Measurements from ENCODE around the gene ZNF236. TPM values are rescaled to one million over a fixed set of nuclear protein-coding genes. Genes with fewer than 3 reads are reported as not detected.
A peak's percentile ranks its signal among the peaks of the same experiment; 100 is the strongest.

ZNF236 gene
- total RNA-seq, 1 donor from 2014 or later: 13.3 TPM

DNA sequence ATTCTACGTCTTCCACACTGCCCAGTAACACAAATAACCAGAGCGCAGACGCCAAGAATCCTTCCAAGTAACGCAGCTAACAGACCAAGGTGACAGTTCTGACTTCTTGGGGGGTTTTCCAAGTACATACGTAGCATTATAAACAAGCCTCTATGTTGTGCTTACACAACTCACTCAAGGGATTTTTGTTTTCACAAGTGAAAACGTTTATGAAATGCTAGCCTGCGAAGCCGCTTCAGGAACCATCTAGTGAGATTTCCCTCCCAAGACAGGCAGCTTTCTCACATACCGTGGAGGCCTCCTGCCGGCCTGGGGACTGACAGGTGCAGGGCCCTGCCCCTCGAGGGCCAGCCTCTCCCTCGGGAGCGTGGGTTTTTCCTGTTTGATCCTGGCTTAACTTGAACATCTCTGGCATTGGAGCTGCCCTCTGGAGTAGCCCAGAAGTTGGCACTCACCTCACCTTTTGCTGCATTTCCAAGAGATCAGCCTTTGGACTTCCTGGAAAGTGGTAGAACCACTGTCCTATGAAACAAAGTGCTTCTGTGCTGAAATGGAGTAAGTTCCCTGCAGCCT, 159.1 kb downstream of the ZNF236 start:
- Mint-ChIP-seq H3K27ac (ENCODE audit: unreplicated experiment) (no peak overlapping the region), H3K27me3 (ENCODE audit: low read depth, unreplicated experiment) (peaks cover 6% of the 10 kb centered on the region), H3K4me1 (ENCODE audit: low read depth, unreplicated experiment) (peaks cover 2% of the 10 kb centered on the region), H3K36me3 (ENCODE audit: low read depth, unreplicated experiment) (peaks cover 14% of the 10 kb centered on the region), H3K9me3 (ENCODE audit: unreplicated experiment) (no peaks in the 10 kb centered on the region), H3K4me3 (ENCODE audit: unreplicated experiment) (no peak overlapping the region)
- H3K27me3 ChIP-seq (ENCODE audit: insufficient read depth, low read length): peaks cover under 1% of the 10 kb centered on the region
- H3K4me2 ChIP-seq (ENCODE audit: low read length): no peak overlapping the region
- no peak for FAIRE-seq
- H3K36me3 ChIP-seq (ENCODE audit: insufficient read depth, low read length): no peaks in the 10 kb centered on the region
- H3K27ac ChIP-seq (ENCODE audit: low read depth, low read length): no peak overlapping the region
- H2AFZ ChIP-seq (ENCODE audit: low read depth, low read length): no peak overlapping the region
- H3K9me3 ChIP-seq (ENCODE audit: insufficient read depth, low read depth, low read length): no peaks in the 10 kb centered on the region
- no peak for DNase-seq (ENCODE audit: low read depth)
- H3K79me2 ChIP-seq (ENCODE audit: insufficient read depth, low read length): no peaks in the 10 kb centered on the region
- no peaks in the 10 kb centered on the region for H4K20me1 ChIP-seq (ENCODE audit: insufficient read depth, low read length)
- no peak overlapping the region for H3K4me3 ChIP-seq (ENCODE audit: insufficient read depth, low read depth, low read length)
- H3K9ac ChIP-seq (ENCODE audit: low read length): no peak overlapping the region
- H3K4me1 ChIP-seq (ENCODE audit: insufficient read depth, low read length): no peaks in the 10 kb centered on the region
- TF ChIP-seq, protein P1, sequence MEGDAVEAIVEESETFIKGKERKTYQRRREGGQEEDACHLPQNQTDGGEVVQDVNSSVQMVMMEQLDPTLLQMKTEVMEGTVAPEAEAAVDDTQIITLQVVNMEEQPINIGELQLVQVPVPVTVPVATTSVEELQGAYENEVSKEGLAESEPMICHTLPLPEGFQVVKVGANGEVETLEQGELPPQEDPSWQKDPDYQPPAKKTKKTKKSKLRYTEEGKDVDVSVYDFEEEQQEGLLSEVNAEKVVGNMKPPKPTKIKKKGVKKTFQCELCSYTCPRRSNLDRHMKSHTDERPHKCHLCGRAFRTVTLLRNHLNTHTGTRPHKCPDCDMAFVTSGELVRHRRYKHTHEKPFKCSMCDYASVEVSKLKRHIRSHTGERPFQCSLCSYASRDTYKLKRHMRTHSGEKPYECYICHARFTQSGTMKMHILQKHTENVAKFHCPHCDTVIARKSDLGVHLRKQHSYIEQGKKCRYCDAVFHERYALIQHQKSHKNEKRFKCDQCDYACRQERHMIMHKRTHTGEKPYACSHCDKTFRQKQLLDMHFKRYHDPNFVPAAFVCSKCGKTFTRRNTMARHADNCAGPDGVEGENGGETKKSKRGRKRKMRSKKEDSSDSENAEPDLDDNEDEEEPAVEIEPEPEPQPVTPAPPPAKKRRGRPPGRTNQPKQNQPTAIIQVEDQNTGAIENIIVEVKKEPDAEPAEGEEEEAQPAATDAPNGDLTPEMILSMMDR (IDR thresholded peaks at IDR 0.05; ENCODE audit: insufficient read depth, low read depth, low read length): no peak
- TF ChIP-seq EZH2 (IDR thresholded peaks at IDR 0.05; ENCODE audit: insufficient read depth, low read length): no peak

DNA sequence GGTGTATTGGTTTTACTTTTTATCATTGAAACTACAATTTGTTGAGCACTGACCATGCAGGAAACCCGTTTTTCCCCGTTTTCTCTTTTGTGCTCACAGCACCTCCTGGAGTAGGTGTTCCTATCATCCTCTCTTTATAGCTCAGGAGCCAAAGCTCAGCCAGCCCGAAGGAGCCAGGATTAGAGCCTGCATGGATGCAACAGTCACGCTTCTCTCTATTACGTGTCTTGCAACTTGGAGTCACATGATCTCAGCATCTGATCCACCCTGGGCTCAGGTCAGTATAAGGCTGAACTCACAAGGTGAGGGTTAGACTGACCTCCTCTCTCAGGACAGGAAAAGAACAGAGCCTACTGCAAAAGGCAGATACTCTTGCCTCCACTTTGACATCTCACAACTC, 159.7 kb downstream of the ZNF236 start:
- no peak for FAIRE-seq
- Mint-ChIP-seq H3K4me1 (ENCODE audit: low read depth, unreplicated experiment) (peaks cover 2% of the 10 kb centered on the region), H3K27ac (ENCODE audit: unreplicated experiment) (no peak overlapping the region), H3K36me3 (ENCODE audit: low read depth, unreplicated experiment) (peaks cover 11% of the 10 kb centered on the region), H3K4me3 (ENCODE audit: unreplicated experiment) (no peak overlapping the region), H3K27me3 (ENCODE audit: low read depth, unreplicated experiment) (peaks cover 6% of the 10 kb centered on the region), H3K9me3 (ENCODE audit: unreplicated experiment) (no peaks in the 10 kb centered on the region)
- no peak overlapping the region for H3K4me3 ChIP-seq (ENCODE audit: insufficient read depth, low read depth, low read length)
- no peaks in the 10 kb centered on the region for H3K9me3 ChIP-seq (ENCODE audit: insufficient read depth, low read depth, low read length)
- no peaks in the 10 kb centered on the region for H3K79me2 ChIP-seq (ENCODE audit: insufficient read depth, low read length)
- TF ChIP-seq, protein P1 (IDR thresholded peaks at IDR 0.05; ENCODE audit: insufficient read depth, low read depth, low read length): no peak
- TF ChIP-seq EZH2 (IDR thresholded peaks at IDR 0.05; ENCODE audit: insufficient read depth, low read length): no peak
- H3K9ac ChIP-seq (ENCODE audit: low read length): no peak overlapping the region
- peaks cover 3% of the 10 kb centered on the region for H3K27me3 ChIP-seq (ENCODE audit: insufficient read depth, low read length)
- no peak overlapping the region for H3K4me2 ChIP-seq (ENCODE audit: low read length)
- no peaks in the 10 kb centered on the region for H3K36me3 ChIP-seq (ENCODE audit: insufficient read depth, low read length)
- no peak overlapping the region for H2AFZ ChIP-seq (ENCODE audit: low read depth, low read length)
- no peaks in the 10 kb centered on the region for H3K4me1 ChIP-seq (ENCODE audit: insufficient read depth, low read length)
- H3K27ac ChIP-seq (ENCODE audit: low read depth, low read length): no peak overlapping the region
- no peak for DNase-seq (ENCODE audit: low read depth)
- no peaks in the 10 kb centered on the region for H4K20me1 ChIP-seq (ENCODE audit: insufficient read depth, low read length)

DNA sequence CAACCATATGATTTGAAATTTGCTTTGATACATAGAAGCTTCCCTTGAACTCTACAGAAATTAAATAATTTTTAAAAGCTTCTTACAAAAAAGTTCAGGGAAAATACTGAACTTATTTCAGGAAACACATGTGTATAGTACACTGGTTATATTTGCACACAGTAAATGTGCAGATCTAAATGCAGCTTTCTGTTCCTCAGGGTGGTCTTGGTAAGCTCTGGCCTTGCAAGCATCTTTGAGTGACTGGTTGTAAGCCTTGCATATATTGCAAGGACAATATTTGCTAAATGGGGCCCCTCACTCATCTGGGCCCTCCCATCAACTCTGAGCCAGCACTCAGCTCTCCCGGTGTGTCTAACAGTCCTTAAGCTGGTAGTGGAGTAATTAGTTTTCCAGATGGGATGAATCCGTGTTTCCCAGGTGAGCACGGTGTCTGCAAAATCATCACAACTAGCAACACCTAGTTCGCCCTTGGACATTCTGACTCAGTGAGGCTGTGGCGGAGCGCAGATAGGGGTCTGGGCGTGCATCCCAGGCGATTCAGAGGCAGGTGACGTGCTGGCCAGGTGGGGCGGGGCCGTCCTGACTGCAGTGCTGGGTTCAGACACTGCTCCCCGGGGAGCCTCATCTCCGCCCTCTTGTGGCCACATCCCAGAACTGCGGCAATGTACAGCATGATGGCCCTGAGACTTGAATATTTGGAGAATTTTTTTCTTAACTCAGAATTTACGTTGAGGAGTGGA, 160.7 kb downstream of the ZNF236 start:
- Histone ChIP-seq H2AFZ (ENCODE audit: low read depth, low read length) (no peak overlapping the region), H3K4me1 (ENCODE audit: insufficient read depth, low read length) (no peaks in the 10 kb centered on the region), H3K27ac (ENCODE audit: low read depth, low read length) (no peak overlapping the region), H3K36me3 (ENCODE audit: insufficient read depth, low read length) (no peaks in the 10 kb centered on the region), H3K4me3 (ENCODE audit: insufficient read depth, low read depth, low read length) (no peak overlapping the region), H3K9ac (ENCODE audit: low read length) (no peak overlapping the region), H4K20me1 (ENCODE audit: insufficient read depth, low read length) (no peaks in the 10 kb centered on the region), H3K4me2 (ENCODE audit: low read length) (peak overlapping the region; percentile 35), H3K27me3 (ENCODE audit: insufficient read depth, low read length) (peaks cover 4% of the 10 kb centered on the region), H3K79me2 (ENCODE audit: insufficient read depth, low read length) (no peaks in the 10 kb centered on the region), H3K9me3 (ENCODE audit: insufficient read depth, low read depth, low read length) (no peaks in the 10 kb centered on the region)
- peak; percentile 44 for DNase-seq (ENCODE audit: low read depth)
- no peaks in the 10 kb centered on the region for H3K9me3 Mint-ChIP-seq (ENCODE audit: unreplicated experiment)
- no peak for FAIRE-seq
- H3K27me3 Mint-ChIP-seq (ENCODE audit: low read depth, unreplicated experiment): peaks cover 6% of the 10 kb centered on the region
- TF ChIP-seq, protein P1 (IDR thresholded peaks at IDR 0.05; ENCODE audit: insufficient read depth, low read depth, low read length): peak; percentile 88
- no peak for TF ChIP-seq EZH2 (IDR thresholded peaks at IDR 0.05; ENCODE audit: insufficient read depth, low read length)
- H3K4me1 Mint-ChIP-seq (ENCODE audit: low read depth, unreplicated experiment): peaks cover 2% of the 10 kb centered on the region
- H3K36me3 Mint-ChIP-seq (ENCODE audit: low read depth, unreplicated experiment): peaks cover 11% of the 10 kb centered on the region
- H3K4me3 Mint-ChIP-seq (ENCODE audit: unreplicated experiment): no peak overlapping the region
- peak overlapping the region; percentile 7 for H3K27ac Mint-ChIP-seq (ENCODE audit: unreplicated experiment)
